Measurements from ENCODE around the gene CCDC134. TPM values are rescaled to one million over a fixed set of nuclear protein-coding genes. Genes with fewer than 3 reads are reported as not detected.

CCDC134 gene
- total RNA-seq, 1 donor from 2014 or later: 4.1 TPM

GRCh38 chr22:41780746-41781505 lies 19.6 kb upstream of the CCDC134 start:
- intact Hi-C loops (cut with DNase I): loop anchor here (10.0 kb wide), 1 partner anchor 56 kb away; no protein-coding TSS in a partner anchor
- ATAC-seq (peak; percentile 37), DNase-seq (ENCODE audit: missing footprints) (peak; percentile 87)

- intact Hi-C loops (cut with DNase I): loop anchor here (10.0 kb wide), 1 partner anchor 57 kb away; no protein-coding TSS in a partner anchor
- DNase-seq (ENCODE audit: missing footprints) (peak; percentile 30), ATAC-seq (no peak)
Observed at GRCh38 chr22:41781507-41781906, 19.0 kb upstream of the CCDC134 start.

DNA sequence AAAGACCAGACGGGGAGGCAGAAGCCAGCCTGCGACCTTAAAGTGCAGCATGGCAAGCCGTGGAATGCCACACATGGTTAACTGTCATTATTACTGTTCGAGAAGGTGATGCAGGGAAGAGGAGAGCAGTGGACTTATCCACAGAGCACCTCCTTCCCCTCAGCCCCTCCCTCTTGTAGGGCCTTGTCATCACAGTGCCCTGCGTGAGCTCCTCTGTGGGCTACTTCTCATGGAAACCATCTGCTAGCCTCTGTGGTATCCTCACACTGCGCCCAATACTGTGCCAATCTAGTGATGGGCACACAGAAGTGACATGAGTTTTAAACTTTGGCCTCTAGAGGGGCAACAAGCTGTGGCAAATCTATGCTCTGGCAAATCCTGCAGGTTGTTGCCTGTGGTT lies 18.2 kb upstream of the CCDC134 start:
- ATAC-seq (no peak), DNase-seq (ENCODE audit: missing footprints) (peak; percentile 33)
- intact Hi-C loops (cut with DNase I): loop anchor here (10.0 kb wide), 1 partner anchor 58 kb away; no protein-coding TSS in a partner anchor

GRCh38 chr22:41782751-41783150 lies 17.7 kb upstream of the CCDC134 start:
- DNase-seq (ENCODE audit: missing footprints): no peak
- ATAC-seq: no peak
- intact Hi-C loops (cut with DNase I): loop anchor here (10.0 kb wide), 1 partner anchor 58 kb away; no protein-coding TSS in a partner anchor

- intact Hi-C loops (cut with DNase I): loop anchor here (10.0 kb wide), 1 partner anchor 63 kb away; no protein-coding TSS in a partner anchor
- ATAC-seq (no peak), DNase-seq (ENCODE audit: missing footprints) (no peak)
Observed at GRCh38 chr22:41787331-41787730, 13.1 kb upstream of the CCDC134 start.

GRCh38 chr22:41793871-41794270 lies 6.6 kb upstream of the CCDC134 start:
- DNase-seq (ENCODE audit: missing footprints) (no peak), ATAC-seq (no peak)
- intact Hi-C loops (cut with DNase I): no loop called here

DNA sequence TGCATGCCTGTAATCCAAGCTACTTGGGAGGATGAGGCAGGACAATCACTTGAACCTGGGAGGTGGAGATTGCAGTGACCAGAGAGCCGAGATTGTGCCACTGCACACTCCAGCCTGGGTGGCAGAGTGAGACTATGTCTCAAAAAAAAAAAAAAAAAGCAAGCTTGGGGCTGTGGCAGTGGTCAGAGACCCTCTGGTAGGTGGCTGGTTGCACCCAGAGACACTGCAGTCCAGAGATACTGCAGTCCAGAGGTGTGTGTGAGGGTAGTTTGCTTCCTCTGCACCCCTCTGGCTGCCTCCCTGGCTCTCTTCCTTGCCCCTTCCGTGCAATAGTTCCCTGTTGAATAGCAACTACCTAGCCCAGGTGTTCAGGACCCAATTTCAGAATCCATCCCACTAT lies 1.7 kb upstream of the CCDC134 start:
- ATAC-seq (no peak), DNase-seq (ENCODE audit: missing footprints) (no peak)
- intact Hi-C loops (cut with DNase I): no loop called here

DNA sequence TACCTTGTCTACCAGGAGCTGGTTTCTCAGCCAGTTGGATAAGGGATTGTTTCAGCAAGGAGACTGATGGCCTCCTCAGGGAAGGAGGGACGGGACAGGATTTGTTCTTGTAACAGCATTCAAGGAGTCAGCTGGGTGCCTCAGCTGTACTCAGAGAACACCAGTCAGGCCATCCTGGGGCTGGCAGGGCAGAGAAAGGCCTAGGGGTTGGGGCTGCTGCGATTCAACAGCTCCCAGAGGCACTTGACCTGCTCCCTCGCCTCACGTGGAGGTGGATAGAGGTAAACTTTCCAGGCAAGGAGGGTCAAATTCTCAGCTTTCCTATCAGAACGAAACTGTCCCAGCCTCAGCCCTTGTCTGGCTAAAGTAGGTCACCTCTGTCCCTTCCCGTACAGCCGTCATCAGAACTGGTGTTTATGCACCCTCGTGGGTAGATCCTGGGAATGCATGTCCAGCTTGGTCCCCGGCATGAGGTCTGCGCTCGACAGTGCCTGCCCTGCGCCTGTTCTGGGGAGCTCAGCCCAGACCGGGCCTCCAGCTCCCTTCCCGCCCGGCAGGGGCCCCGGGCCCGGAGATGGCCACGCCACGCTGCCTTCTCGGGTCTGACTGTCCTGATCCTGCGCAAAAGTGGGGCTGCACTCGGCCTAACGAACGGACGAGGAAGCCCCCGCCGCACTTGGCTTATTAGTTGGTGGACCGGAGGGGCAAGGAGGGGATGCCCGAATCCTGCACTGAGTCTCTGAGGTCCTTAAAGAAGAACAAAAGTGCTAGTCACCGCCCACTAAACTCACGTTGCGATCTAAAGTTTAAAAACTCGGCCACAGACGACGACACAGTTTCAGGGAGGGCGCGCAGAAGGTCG lies 762 bp upstream of the CCDC134 start:
- intact Hi-C loops (cut with DNase I): loop anchor here (5.0 kb wide), 1 partner anchor 102 kb away; the partner anchor contains the start of gene MEI1

GRCh38 chr22:41801147-41801819 lies 804 bp downstream of the CCDC134 start:
- DNase-seq (ENCODE audit: missing footprints) (no peak), ATAC-seq (no peak)
- intact Hi-C loops (cut with DNase I): loop anchor here (5.0 kb wide), 1 partner anchor 104 kb away; the partner anchor contains the start of gene MEI1

More for the DNA sequence above, 762 bp upstream of the CCDC134 start:
- ATAC-seq (peak; percentile 66), DNase-seq (ENCODE audit: missing footprints) (peak; percentile 79)

DNA sequence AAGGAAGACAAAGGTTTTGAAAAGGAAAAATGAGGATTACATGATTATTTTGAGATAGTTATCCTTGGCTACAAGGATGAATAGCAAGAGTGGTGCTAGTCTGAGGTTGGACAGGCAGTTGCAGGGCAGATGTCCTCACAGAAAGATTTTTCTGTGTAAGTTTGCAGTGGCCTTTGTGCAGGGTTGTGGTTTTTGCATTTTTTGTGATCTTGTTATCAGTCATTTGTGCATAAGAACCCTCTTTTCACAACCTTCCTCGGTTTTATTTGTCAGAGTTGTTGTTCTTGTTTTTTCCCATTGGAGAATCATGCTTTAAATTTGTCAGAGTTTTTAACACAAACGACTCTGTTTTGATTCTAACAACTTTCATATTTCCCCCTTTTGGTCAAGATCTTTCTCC lies 1.4 kb downstream of the CCDC134 start:
- intact Hi-C loops (cut with DNase I): loop anchor here (5.0 kb wide), 1 partner anchor 105 kb away; the partner anchor contains the start of gene MEI1
- no peak for DNase-seq (ENCODE audit: missing footprints)
- no peak for ATAC-seq

DNA sequence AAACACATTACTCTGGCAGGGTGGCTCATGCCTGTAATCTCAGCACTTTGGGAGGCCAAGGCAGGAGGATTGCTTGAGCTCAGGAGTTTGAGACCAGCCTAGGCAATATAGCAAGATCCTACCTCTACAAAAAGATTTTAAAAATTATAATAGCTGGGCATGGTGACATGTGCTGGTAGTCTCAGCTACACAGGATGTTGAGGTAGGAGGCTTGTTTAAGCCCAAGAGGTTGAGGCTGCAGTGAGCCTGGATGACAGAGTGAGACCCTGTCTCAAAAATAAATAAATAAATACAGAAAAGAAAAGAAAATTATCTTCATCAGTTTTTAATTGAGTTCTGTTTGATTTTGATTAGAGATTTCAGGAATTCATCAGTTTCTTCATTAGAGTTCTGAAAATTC lies 5.2 kb downstream of the CCDC134 start:
- intact Hi-C loops (cut with DNase I): no loop called here
- ATAC-seq (no peak), DNase-seq (ENCODE audit: missing footprints) (no peak)

DNA sequence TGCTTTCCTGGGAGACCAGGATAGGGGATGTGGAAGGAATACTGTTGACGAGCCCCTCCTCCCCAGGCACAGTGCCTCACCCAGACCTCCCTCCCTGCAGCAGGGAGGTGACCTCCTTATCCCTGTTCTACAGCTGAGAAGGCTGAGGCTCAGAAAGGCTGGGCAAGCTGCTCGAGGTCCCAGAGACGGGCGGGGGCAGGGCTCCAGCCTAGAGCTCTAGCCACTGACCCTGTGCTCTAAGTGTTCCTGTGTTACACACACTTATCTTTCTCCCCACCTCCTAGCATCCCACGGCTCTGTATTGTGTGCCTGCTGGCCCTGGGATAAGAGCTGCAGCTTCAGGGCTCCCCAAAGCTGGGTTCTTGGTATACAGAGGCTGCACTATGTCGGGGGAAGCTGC lies 7.9 kb downstream of the CCDC134 start:
- intact Hi-C loops (cut with DNase I): no loop called here
- DNase-seq (ENCODE audit: missing footprints) (no peak), ATAC-seq (no peak)

DNA sequence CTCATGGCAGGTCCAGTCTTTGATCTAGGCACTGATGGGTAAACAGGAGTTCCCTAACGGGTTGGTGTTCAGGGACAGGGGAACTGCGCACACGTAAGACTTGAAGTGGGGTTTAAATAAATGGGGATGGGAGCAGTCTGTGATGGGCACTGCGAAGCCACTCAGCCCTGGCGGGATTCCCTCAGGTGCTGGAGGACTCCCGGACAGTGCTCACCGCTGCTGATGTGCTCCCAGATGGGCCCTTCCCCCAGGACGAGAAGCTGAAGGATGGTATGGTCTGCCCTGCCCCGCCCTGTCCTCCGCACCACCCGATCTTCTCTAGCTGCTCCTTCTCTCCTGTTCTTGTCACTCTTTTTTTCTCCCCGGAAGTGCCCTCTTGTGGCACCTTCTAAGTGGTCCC lies 9.5 kb downstream of the CCDC134 start:
- no peak for ATAC-seq
- intact Hi-C loops (cut with DNase I): no loop called here
- DNase-seq (ENCODE audit: missing footprints): no peak

GRCh38 chr22:41812805-41813545 lies 12.5 kb downstream of the CCDC134 start:
- intact Hi-C loops (cut with DNase I): no loop called here
- ATAC-seq (no peak), DNase-seq (ENCODE audit: missing footprints) (no peak)

DNA sequence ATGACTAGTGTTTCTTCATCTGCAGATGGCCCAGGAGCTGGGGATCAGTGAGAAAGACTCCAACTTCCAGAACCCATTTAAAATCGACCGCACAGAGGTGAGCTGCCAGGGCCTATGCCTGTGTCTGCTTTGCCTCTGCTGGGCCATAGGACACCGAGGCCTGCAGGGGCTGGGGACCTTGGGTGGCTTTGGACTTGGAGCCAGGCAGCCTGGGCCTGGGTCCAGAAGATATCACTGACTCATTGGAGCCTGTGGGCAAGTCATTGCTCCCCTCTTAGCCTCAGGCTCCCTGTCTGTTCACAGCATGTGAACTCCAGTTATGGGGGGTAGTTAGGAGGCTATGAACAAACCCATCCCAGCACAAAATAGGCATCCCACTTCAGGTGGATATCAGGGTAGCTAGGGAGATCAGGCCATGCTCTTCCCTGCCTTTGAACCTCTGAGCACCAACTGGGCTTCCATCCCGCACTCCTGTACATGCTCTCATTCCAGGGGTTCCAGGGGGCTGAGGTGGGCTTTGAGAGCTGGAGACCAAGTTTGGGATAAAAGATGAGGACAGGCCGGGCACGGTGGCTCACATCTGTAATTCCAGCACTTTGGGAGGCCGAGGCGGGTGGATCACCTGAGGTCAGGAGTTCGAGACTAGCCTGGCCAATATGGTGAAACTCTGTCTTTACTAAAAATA lies 13.4 kb downstream of the CCDC134 start:
- DNase-seq (ENCODE audit: missing footprints) (no peak), ATAC-seq (no peak)
- intact Hi-C loops (cut with DNase I): no loop called here

DNA sequence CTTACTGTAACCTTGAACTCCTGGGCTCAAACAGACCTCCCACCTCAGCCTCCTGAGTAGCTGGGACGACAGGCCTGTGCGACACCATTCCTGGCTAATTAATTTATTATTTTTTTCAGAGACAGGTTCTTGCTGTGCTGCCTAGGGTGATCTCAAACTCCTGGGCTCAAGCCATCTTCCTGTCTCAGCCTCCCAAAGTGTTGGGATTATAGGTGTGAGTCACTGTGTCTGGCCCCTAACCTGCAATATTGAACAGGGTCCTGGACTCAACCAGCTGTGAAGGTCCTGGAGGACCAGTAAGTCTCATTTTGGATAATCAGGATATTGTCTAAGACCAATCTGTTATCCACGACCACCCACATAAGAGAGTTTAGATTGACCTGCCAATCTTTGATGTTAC lies 15.2 kb downstream of the CCDC134 start:
- ATAC-seq (no peak), DNase-seq (ENCODE audit: missing footprints) (no peak)
- intact Hi-C loops (cut with DNase I): no loop called here

- intact Hi-C loops (cut with DNase I): no loop called here
- ATAC-seq (no peak), DNase-seq (ENCODE audit: missing footprints) (no peak)
Observed at GRCh38 chr22:41816241-41816640, 15.8 kb downstream of the CCDC134 start.

- intact Hi-C loops (cut with DNase I): no loop called here
- ATAC-seq: no peak
- DNase-seq (ENCODE audit: missing footprints): no peak
Observed at GRCh38 chr22:41816871-41817270, 16.4 kb downstream of the CCDC134 start.
